ENCODE data around the gene CNTN5. TPM values are rescaled to one million over a fixed set of nuclear protein-coding genes. Genes with fewer than 3 reads are reported as not detected.

CNTN5 gene
- total RNA-seq, 1 experiment from 2014 or later, result not detected

GRCh38 chr11:100105255-100105981 is 1084.7 kb downstream of the CNTN5 start:
- WGBS (ENCODE audit: extremely low coverage, insufficient read length, low lambda C conversion rate), result no CpG with 5 or more reads among the region's 4 CpGs
- no peak overlapping the region for H2BK120ac ChIP-seq (ENCODE audit: low read depth, low read length, poor library complexity, severe bottlenecking)
- no peaks in the 10 kb centered on the region for H3K79me1 ChIP-seq (ENCODE audit: insufficient read depth, low read depth, low read length, poor library complexity, severe bottlenecking)
- Mint-ChIP-seq H3K9me3 (peaks cover 0 to 3% of the 10 kb centered on the region in 2 experiments; a peak in 1 of 5 replicates), H3K4me3 (no peak overlapping the region), H3K27me3 (ENCODE audit: low read depth) (no peaks in the 10 kb centered on the region; the same call in 1 of the 2 replicates), H3K36me3 (ENCODE audit: insufficient read depth in 1 of 3, low read depth in 3 of 3) (no peaks in the 10 kb centered on the region; a peak in 1 of 7 replicates), H3K27ac (peak overlapping the region in 1 of 3 experiments; percentile 24; a peak in 2 of 7 replicates), H3K4me1 (peaks cover 17 to 18% of the 10 kb centered on the region in 2 experiments)
- no peak overlapping the region for H3K14ac ChIP-seq (ENCODE audit: insufficient read depth, low read length)
- no peak overlapping the region for H3K4me2 ChIP-seq (ENCODE audit: insufficient read depth, insufficient read length, low read length)
- no peak overlapping the region for H4K5ac ChIP-seq (ENCODE audit: insufficient read length, low read depth, low read length)
- no peak overlapping the region for H3K23ac ChIP-seq (ENCODE audit: insufficient read length, low read depth, low read length)
- H4K8ac ChIP-seq (replicated peaks; ENCODE audit: insufficient read length, low read depth, low read length), result no peak overlapping the region
- H3K56ac ChIP-seq (ENCODE audit: insufficient read length, low read depth, low read length), result no peak overlapping the region
- H3K79me2 ChIP-seq (ENCODE audit: insufficient read depth, low read length), result no peaks in the 10 kb centered on the region
- H2BK12ac ChIP-seq (ENCODE audit: insufficient read length, low read depth, low read length), result no peak overlapping the region
- no peaks in the 10 kb centered on the region for H3K9me3 ChIP-seq (ENCODE audit: control insufficient read depth, low read depth, low read length)
- no peak overlapping the region for H3K27ac ChIP-seq (ENCODE audit: insufficient read length, low read depth, low read length)
- H2AFZ ChIP-seq (ENCODE audit: low read length), result no peak overlapping the region
- H4K91ac ChIP-seq (ENCODE audit: insufficient read length, low read depth, low read length), result no peak overlapping the region
- H3K27me3 ChIP-seq (ENCODE audit: insufficient read depth, low read length), result no peaks in the 10 kb centered on the region
- no peak for TF ChIP-seq CTCF (conservative IDR thresholded peaks at IDR 0.05)
- H2BK5ac ChIP-seq (ENCODE audit: insufficient read length, low read length), result no peak overlapping the region
- H3K4ac ChIP-seq (ENCODE audit: low read depth, low read length), result no peak overlapping the region
- H2BK15ac ChIP-seq (ENCODE audit: low read depth, low read length), result no peak overlapping the region
- peak; percentile 34 for DNase-seq
- H3K9ac ChIP-seq (ENCODE audit: extremely low read depth, insufficient read length, low read length), result no peak overlapping the region
- no peak overlapping the region for H2AK5ac ChIP-seq (ENCODE audit: insufficient read length, low read length)
- H3K23me2 ChIP-seq (ENCODE audit: insufficient read length, low read depth, low read length, poor library complexity, severe bottlenecking), result no peaks in the 10 kb centered on the region
- H3K4me1 ChIP-seq (ENCODE audit: insufficient read depth, low read length), result peaks cover 11% of the 10 kb centered on the region
- no peak overlapping the region for H2BK20ac ChIP-seq (ENCODE audit: low read depth, low read length, poor library complexity, severe bottlenecking)
- H3T11ph ChIP-seq (ENCODE audit: low read length), result no peak overlapping the region
- H4K20me1 ChIP-seq (ENCODE audit: control insufficient read depth, insufficient read depth, insufficient read length), result no peaks in the 10 kb centered on the region
- H3K18ac ChIP-seq (ENCODE audit: insufficient read length, low read depth, low read length), result no peak overlapping the region
